H9 (cell line): Measurements from ENCODE around the gene TAF10. TPM values are rescaled to one million over a fixed set of nuclear protein-coding genes. Genes with fewer than 3 reads are reported as not detected.

Experiments used
- DNase-seq: peaks from one replicate; pipeline ENCODE4 v3.0.0-alpha.2; 2017
- H2AFZ ChIP-seq: one replicate; pipeline ENCODE4 v1.6.1; 2013; ENCODE audit warnings: mild to moderate bottlenecking, low read length, control low read depth, moderate library complexity
- H2AK5ac ChIP-seq: 2 replicates; pipeline ENCODE4 v1.6.1; 2013; ENCODE audit warnings: low read length, control low read depth, mixed read lengths; ENCODE audit not compliant: insufficient read length
- H2BK120ac ChIP-seq: one replicate; pipeline ENCODE4 v1.6.1; 2013; ENCODE audit warnings: low read depth, mild to moderate bottlenecking, low read length, control low read depth, inconsistent platforms; ENCODE audit not compliant: poor library complexity, severe bottlenecking
- H2BK12ac ChIP-seq: 2 replicates; pipeline ENCODE4 v1.6.1; 2013; ENCODE audit warnings: low read length, control low read depth, mixed read lengths, low read depth; ENCODE audit not compliant: insufficient read length
- H2BK15ac ChIP-seq: 2 replicates; pipeline ENCODE4 v1.6.1; 2013; ENCODE audit warnings: low read depth, low read length, control low read depth
- H2BK20ac ChIP-seq: one replicate; pipeline ENCODE4 v1.6.1; 2013; ENCODE audit warnings: low read depth, mild to moderate bottlenecking, low read length, control low read depth, inconsistent platforms; ENCODE audit not compliant: poor library complexity, severe bottlenecking
- H2BK5ac ChIP-seq: 2 replicates; pipeline ENCODE4 v1.6.1; 2013; ENCODE audit warnings: low read length, control low read depth, mixed read lengths; ENCODE audit not compliant: insufficient read length
- H3K14ac ChIP-seq: 2 replicates; pipeline ENCODE4 v1.6.1; 2013; ENCODE audit warnings: low read length, control low read depth; ENCODE audit not compliant: insufficient read depth
- H3K18ac ChIP-seq: 2 replicates; pipeline ENCODE4 v1.6.1; 2013; ENCODE audit warnings: low read depth, mild to moderate bottlenecking, mixed read lengths, low read length, control low read depth; ENCODE audit not compliant: insufficient read length
- H3K23ac ChIP-seq: 2 replicates; pipeline ENCODE4 v1.6.1; 2013; ENCODE audit warnings: low read length, control low read depth, mixed read lengths, low read depth; ENCODE audit not compliant: insufficient read length
- H3K23me2 ChIP-seq: 2 replicates; pipeline ENCODE4 v1.6.1; 2013; ENCODE audit warnings: low read depth, mild to moderate bottlenecking, mixed read lengths, low read length, control low read depth; ENCODE audit not compliant: insufficient read length, poor library complexity, severe bottlenecking
- H3K27ac ChIP-seq: 2 replicates; pipeline ENCODE4 v1.5.1; 2013; ENCODE audit warnings: low read length, control low read depth, mixed read lengths, low read depth; ENCODE audit not compliant: insufficient read length
- H3K27me3 ChIP-seq: 2 replicates; pipeline ENCODE4 v1.6.1; 2013; ENCODE audit warnings: low read length, control low read depth, inconsistent platforms; ENCODE audit not compliant: insufficient read depth
- H3K4ac ChIP-seq: 2 replicates; pipeline ENCODE4 v1.6.1; 2013; ENCODE audit warnings: low read depth, mild to moderate bottlenecking, control low read depth, inconsistent platforms, low read length, moderate library complexity
- H3K4me1 ChIP-seq: 2 replicates; pipeline ENCODE4 v1.6.1; 2013; ENCODE audit warnings: low read length, control low read depth, inconsistent platforms; ENCODE audit not compliant: insufficient read depth
- H3K4me2 ChIP-seq: 2 replicates; pipeline ENCODE4 v1.6.1; 2013; ENCODE audit warnings: low read length, control low read depth, mixed read lengths; ENCODE audit not compliant: insufficient read length, insufficient read depth
- H3K56ac ChIP-seq: 2 replicates; pipeline ENCODE4 v1.6.1; 2013; ENCODE audit warnings: low read depth, mild to moderate bottlenecking, mixed read lengths, low read length, control low read depth; ENCODE audit not compliant: insufficient read length
- H3K79me1 ChIP-seq: 2 replicates; pipeline ENCODE4 v1.6.1; 2013; ENCODE audit warnings: low read depth, mild to moderate bottlenecking, moderate library complexity, low read length, control low read depth, inconsistent platforms; ENCODE audit not compliant: insufficient read depth, poor library complexity, severe bottlenecking
- H3K79me2 ChIP-seq: 2 replicates; pipeline ENCODE4 v1.6.1; 2013; ENCODE audit warnings: low read length, control low read depth, inconsistent platforms; ENCODE audit not compliant: insufficient read depth
- H3K9ac ChIP-seq: 2 replicates; pipeline ENCODE4 v1.6.1; 2013; ENCODE audit warnings: low read length, control low read depth, mixed read lengths; ENCODE audit not compliant: insufficient read length; ENCODE audit errors: extremely low read depth
- H3K9me3 ChIP-seq: one replicate; pipeline ENCODE4 v1.6.1; 2013; ENCODE audit warnings: low read depth, low read length, inconsistent platforms; ENCODE audit not compliant: control insufficient read depth
- H3T11ph ChIP-seq: one replicate; pipeline ENCODE4 v1.6.1; 2013; ENCODE audit warnings: mild to moderate bottlenecking, low read length, control low read depth, inconsistent platforms
- H4K20me1 ChIP-seq: one replicate; pipeline ENCODE4 v1.6.1; 2013; ENCODE audit not compliant: control insufficient read depth, insufficient read length, insufficient read depth
- H4K5ac ChIP-seq: 2 replicates; pipeline ENCODE4 v1.6.1; 2013; ENCODE audit warnings: low read depth, mild to moderate bottlenecking, mixed read lengths, low read length, control low read depth; ENCODE audit not compliant: insufficient read length
- H4K8ac ChIP-seq: replicated peaks from 2 replicates; pipeline ENCODE4 v1.6.1; 2013; ENCODE audit warnings: low read length, control low read depth, mixed read lengths, low read depth; ENCODE audit not compliant: insufficient read length
- H4K91ac ChIP-seq: 2 replicates; pipeline ENCODE4 v1.6.1; 2013; ENCODE audit warnings: low read depth, mild to moderate bottlenecking, moderate library complexity, mixed read lengths, low read length, control low read depth; ENCODE audit not compliant: insufficient read length
- H3K27ac Mint-ChIP-seq, 3 experiments: 2 replicates in 2 of 3; 3 replicates in 1 of 3; pipeline ENCODE4 v1.8.0; 2020 to 2021; ENCODE audit warnings: mixed read lengths in 3 of 3, mild to moderate bottlenecking in 1 of 3, moderate library complexity in 1 of 3
- H3K27me3 Mint-ChIP-seq: 2 replicates; pipeline ENCODE4 v1.8.0; 2021; ENCODE audit warnings: low read depth, mild to moderate bottlenecking, moderate library complexity, mixed read lengths
- H3K36me3 Mint-ChIP-seq, 3 experiments: 2 replicates in 2 of 3; 3 replicates in 1 of 3; pipeline ENCODE4 v1.8.0; 2020 to 2021; ENCODE audit warnings: low read depth in 3 of 3, mixed read lengths in 3 of 3; ENCODE audit not compliant: insufficient read depth in 1 of 3
- H3K4me1 Mint-ChIP-seq, 2 experiments: 2 replicates each; pipeline ENCODE4 v1.8.0; 2020; ENCODE audit warnings: mixed read lengths in 2 of 2
- H3K4me3 Mint-ChIP-seq, 2 experiments: 2 replicates in 1 of 2; 3 replicates in 1 of 2; pipeline ENCODE4 v1.8.0; 2020 to 2021; ENCODE audit warnings: mild to moderate bottlenecking in 2 of 2, mixed read lengths in 2 of 2, moderate library complexity in 1 of 2
- H3K9me3 Mint-ChIP-seq, 2 experiments: 2 replicates in 1 of 2; 3 replicates in 1 of 2; pipeline ENCODE4 v1.8.0; 2020; ENCODE audit warnings: mild to moderate bottlenecking in 2 of 2, mixed read lengths in 2 of 2, moderate library complexity in 1 of 2
- WGBS: extraction: QIAGEN DNeasy Blood & Tissue Kit; methylation state at CpG from one replicate; pipeline ENCODE4 v1.1.7; 2013; ENCODE audit warnings: missing lambda C conversion rate, low lambda C conversion rate, mixed read lengths; ENCODE audit not compliant: insufficient read length; ENCODE audit errors: extremely low coverage; 5-methylcytosine and 5-hydroxymethylcytosine counted together
- total RNA-seq: library from RNA; stranded (reverse); gene quantifications from 2 replicates; pipeline ENCODE4 v1.2.1, GENCODE V29; 2021
- TF ChIP-seq, protein P1 (sequence below): fragments of 200-600 bp; sonication (generic); conservative IDR thresholded peaks from 3 replicates; pipeline ENCODE4 v1.8.0; 2021; ENCODE audit warnings: antibody characterized with exemption, mild to moderate bottlenecking

TAF10 gene
- total RNA-seq, 1 experiment from 2014 or later, result 198 TPM

DNA sequence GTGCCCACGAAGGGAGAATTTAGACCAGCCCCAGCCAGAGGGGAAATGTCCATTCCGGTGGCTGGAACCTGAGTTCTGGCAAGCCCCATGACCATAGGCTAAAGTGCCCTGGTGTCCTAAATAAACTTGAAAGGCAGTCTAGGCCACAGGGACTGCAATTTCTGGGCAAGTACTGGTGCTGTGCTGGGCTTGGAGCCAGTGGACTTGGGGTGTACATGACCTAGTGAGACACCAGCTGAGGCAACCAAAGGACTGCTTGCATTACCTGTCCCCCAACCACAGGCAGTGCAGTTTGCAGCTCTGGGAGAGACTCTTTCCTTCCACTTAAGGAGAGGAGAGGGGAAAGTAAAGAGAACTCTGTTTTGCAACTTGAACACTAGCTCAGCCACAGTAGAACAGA lies 32.3 kb downstream of the TAF10 start:
- H4K5ac ChIP-seq, result no peak overlapping the region
- DNase-seq, result no peak
- no peak overlapping the region for H2BK120ac ChIP-seq
- H3K79me1 ChIP-seq, result no peaks in the 10 kb centered on the region
- H3K27ac Mint-ChIP-seq, result no peak overlapping the region
- no peaks in the 10 kb centered on the region for H4K20me1 ChIP-seq
- no peak overlapping the region for H3K9ac ChIP-seq
- no peak overlapping the region for H2BK5ac ChIP-seq
- H3K27me3 ChIP-seq, result no peaks in the 10 kb centered on the region
- no peak overlapping the region for H3K4me2 ChIP-seq
- H3K18ac ChIP-seq, result no peak overlapping the region
- no peaks in the 10 kb centered on the region for H3K4me1 ChIP-seq
- H3K4me1 Mint-ChIP-seq, result no peaks in the 10 kb centered on the region
- H3K23ac ChIP-seq, result no peak overlapping the region
- no peak overlapping the region for H3T11ph ChIP-seq
- H3K27me3 Mint-ChIP-seq, result no peaks in the 10 kb centered on the region
- H2BK15ac ChIP-seq, result no peak overlapping the region
- TF ChIP-seq, protein P1, sequence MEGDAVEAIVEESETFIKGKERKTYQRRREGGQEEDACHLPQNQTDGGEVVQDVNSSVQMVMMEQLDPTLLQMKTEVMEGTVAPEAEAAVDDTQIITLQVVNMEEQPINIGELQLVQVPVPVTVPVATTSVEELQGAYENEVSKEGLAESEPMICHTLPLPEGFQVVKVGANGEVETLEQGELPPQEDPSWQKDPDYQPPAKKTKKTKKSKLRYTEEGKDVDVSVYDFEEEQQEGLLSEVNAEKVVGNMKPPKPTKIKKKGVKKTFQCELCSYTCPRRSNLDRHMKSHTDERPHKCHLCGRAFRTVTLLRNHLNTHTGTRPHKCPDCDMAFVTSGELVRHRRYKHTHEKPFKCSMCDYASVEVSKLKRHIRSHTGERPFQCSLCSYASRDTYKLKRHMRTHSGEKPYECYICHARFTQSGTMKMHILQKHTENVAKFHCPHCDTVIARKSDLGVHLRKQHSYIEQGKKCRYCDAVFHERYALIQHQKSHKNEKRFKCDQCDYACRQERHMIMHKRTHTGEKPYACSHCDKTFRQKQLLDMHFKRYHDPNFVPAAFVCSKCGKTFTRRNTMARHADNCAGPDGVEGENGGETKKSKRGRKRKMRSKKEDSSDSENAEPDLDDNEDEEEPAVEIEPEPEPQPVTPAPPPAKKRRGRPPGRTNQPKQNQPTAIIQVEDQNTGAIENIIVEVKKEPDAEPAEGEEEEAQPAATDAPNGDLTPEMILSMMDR, result no peak
- H3K9me3 ChIP-seq, result no peaks in the 10 kb centered on the region
- H3K56ac ChIP-seq, result no peak overlapping the region
- no peak overlapping the region for H2BK12ac ChIP-seq
- no peak overlapping the region for H2AFZ ChIP-seq
- H4K8ac ChIP-seq, result no peak overlapping the region
- no peak overlapping the region for H2BK20ac ChIP-seq
- H3K4me3 Mint-ChIP-seq, result no peak overlapping the region
- WGBS, result no CpG with 5 or more reads among the region's 2 CpGs
- H2AK5ac ChIP-seq, result no peak overlapping the region
- no peaks in the 10 kb centered on the region for H3K23me2 ChIP-seq
- H3K14ac ChIP-seq, result no peak overlapping the region
- no peaks in the 10 kb centered on the region for H3K79me2 ChIP-seq
- no peak overlapping the region for H3K4ac ChIP-seq
- H3K9me3 Mint-ChIP-seq, result peaks cover 12 to 13% of the 10 kb centered on the region in 2 experiments; a peak in 4 of 5 replicates
- no peak overlapping the region for H4K91ac ChIP-seq
- no peak overlapping the region for H3K27ac ChIP-seq
- peaks cover 2 to 7% (median 7%) of the 10 kb centered on the region in 3 experiments; a peak in 3 of 7 replicates for H3K36me3 Mint-ChIP-seq
